HG02763 (cell line): Measurements from ENCODE around the gene AGTRAP.

Experiments
- ATAC-seq: cut with Tn5 transposase; IDR thresholded peaks from one replicate; pipeline ENCODE4 v1.9.1; 2021; ENCODE audit warnings: mild to moderate bottlenecking, moderate library complexity; ENCODE audit not compliant: unreplicated experiment

AGTRAP gene

DNA sequence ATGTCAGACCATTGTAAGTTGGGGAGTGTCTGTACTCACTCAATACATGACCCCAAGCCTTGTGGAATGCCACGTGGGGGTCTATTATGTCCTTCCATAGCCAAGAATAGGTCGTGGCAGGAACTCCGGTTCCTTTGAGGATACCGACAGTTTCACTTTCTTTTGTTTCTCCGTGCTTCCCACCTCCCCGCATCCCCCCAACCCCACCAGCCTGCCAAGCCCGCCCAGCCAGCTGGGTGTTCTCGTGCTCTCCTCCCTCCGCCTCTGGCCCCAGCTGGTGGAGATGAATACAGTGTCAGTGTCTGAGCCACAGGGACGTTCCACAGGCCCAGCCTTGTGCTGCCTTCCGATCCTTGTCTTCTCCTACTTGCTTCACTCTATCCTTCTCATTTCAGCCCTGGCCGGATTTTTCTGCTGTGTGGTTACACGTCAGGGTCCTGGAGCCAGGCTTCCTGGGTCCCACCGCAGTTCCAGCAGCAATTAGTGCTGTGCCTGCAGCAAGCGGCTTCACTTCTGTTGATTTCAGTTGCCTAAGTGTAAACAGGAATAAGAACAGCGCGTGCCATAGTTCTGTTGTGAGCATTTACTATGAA, 4.1 kb upstream of the AGTRAP start:
- ATAC-seq = no peak

DNA sequence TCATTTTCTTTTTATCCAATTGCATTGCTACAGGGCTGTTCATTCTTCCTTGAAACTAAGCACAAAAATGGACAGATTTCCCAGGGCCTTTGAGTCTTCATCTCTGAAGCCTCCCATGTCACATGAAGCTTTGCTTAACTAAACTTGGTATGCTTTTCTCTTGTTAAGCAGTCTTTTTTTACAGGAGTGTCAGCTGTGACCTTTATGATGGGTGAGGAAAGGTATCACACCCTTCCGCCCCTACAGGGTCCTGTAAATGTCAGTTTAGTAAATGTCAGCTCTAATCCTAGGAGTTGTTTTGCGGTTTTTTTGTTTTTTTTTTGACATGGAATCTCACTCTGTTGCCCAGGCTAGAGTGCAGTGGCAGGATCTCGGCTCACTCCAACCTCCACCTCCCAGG, 2.6 kb upstream of the AGTRAP start:
- ATAC-seq = no peak

DNA sequence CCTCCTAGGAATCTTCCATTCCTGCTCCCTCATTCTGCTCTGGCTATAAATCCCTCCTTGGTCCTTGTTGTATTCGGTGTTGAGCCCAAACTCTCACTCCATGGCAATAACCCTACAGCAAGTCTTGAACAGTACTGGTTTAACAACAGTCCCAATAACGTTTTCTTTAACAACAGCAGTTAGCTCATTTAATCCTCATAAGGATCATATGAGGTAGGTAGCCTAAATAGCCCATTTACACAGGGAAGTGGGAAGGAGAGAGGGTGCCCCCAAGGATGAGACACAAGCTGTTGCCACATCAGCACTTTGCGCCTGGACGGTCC, 444 bp upstream of the AGTRAP start:
- ATAC-seq = peak; percentile 5

DNA sequence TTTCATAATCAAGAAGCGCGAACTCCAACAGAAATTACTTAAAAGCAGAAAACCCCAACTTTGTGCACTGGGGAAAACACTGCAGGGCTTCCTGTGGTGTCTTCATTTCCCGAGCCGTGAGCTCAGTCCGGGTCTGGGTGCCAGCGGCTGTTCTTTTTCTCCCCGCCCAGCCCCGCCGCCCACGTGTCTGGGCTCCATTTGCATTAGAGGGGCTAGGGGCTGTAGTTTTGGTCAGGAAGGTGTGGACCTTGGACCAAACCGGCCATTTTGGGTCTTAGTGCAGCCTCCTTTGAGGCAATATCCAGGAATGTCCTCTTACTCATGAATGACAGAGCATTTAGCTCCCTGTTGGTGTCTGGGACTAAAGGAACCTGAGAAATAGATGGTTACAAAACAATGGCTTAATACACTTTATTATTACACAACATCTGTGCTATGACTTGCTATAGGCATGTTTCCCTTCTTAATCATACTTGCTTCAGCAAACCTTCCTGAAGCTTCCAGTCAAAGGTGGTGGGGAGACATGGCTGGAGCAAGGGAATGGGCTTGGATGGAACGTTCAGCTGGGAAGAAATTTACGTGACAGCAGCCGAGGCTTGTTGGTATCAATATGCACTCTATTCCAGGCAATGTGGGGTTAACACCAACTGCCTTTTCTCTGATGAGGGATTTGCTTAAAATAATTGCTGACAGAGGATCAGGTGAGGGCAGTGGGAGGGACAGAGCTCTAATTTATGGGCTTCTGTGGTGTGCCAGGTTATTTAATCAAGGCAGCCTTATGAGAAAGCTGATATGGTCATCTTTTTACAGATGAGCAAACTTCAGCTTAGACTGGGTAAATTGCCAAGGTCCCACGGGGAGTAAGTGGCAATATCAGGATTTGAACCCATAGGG, 1.1 kb downstream of the AGTRAP start:
- no peak for ATAC-seq

DNA sequence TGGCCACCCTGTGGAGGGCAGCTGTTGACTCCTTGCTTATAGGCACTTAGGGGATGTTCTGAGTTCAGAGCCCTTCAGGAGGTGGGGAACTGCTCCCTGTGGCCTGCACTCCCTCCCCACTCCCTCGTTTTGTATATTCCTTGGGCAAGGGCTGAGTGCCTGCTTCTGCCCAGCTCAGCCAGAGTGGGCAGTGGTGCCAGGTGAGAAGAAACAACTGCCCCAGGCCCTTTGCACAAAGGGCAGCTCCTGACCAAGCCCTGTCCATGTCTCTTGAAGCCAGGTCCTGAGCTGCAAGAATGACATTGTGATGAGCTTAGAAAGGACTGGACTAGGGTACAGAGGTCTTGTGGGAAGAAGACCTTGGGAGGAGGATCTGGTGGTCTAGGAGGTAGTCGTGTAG, 2.2 kb downstream of the AGTRAP start:
- no peak for ATAC-seq

DNA sequence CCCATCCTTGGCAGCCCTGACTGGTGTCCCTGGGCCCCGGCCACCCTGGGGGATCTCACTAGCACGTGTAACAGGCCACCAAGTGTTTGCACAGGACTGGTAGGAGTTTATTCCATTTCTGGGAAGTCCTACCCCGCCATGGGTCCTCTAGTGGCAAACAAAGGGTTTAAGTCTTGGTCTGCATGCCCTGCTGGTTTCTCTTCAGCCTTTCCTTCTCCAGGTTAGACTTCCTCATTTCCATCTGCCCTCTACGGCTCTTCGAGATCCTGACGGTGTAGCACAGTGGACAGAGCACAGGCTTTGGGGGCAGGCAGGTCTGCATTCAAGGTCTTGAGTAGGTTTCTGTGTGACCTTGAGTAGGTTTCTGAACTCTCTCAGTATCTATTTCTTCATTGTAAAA, 2.8 kb downstream of the AGTRAP start:
- ATAC-seq = no peak

DNA sequence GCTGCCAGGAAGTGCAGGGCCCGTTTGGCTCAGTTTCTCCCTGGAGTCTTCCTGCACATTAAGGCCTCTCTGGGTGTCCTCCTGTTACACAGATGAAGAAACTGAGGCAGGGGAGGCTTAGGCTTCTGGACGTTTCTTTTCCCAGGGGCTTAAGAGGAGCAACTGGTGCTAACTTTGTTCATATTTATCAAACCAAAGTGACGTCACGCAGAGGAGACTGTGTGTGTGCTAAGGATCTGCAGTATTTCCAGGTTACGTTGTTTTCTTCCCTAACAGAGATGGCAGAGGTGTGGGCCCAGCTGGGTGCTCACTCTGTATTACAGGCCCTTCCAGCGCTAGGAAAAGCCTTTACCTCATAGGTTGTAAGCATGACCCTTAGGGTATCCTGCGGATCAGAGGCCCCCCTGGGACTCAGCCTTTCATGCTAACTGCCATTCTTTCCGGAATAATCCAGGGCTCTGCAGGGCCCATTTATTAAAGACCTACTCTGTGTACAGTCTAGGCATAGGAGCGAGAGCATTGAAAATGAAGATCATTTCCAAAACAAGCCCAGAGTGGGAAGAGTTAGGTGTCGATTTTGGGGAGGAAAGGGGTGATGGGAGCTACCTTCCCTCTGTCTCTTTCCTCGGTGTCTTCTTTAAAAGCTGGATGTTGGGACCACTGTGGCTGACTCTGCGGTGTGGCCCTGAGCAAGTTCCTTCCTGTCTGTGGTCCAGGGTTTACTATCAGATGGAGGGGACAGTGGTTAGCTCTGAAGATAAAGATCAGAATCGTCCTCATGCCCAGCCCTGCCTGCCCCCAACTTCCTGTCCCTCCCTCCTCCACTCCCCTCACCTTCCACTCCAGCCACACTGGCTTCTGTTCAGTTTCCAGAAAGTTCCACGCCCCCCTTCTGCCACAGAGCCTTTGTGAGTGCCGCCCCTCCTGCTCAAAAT, 4.6 kb downstream of the AGTRAP start:
- ATAC-seq = no peak

DNA sequence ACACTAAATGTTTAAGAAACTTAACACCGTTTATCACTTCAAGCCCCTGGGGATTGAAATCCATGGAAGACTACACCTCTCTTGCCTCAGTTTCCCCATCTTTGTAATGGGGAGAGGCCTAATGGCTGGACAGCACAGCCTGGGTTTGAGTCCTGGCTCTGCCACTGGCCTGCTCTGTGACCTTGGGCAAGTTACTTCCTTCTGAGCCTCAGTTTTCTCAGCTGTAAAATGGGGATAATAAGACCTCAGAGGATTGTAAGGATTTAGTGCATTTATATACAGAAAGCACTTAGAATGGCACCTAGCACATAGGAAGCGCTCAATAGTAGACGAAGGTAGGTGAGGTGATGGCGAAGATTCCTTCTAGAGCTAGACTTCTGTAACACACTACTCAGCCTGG, 5.5 kb downstream of the AGTRAP start:
- ATAC-seq = no peak

DNA sequence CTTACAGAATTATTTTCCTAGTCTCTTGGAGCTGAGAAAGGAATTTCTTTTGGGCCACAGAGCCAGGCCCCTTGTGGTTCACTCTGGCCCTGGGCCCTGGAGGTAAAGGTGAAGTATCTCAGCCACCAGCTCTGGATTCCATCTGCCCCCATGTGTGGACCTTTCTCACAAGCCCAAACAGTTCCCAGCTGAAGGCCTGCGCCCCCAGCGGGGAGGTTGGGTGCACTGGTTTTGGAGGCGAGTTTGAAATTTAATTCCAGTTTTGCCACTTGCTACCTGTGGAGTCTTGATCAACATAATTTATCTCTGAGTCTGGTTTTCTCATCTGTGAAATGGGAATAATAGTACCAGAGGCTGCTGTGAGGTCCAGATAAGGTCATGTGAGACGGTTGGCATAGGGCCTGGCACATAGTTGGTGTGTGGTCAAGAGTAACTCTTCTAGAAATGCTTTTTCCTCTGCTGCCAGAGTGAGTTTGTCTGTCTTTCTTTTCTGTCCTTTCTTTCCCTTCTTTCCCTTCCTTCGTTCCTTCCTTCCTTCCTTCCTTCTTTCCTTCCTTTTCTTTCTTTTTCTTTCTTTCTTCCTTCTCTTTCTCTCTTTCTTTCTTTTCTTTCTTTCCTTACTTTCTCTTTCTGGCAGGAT, 6.1 kb downstream of the AGTRAP start:
- ATAC-seq = no peak

DNA sequence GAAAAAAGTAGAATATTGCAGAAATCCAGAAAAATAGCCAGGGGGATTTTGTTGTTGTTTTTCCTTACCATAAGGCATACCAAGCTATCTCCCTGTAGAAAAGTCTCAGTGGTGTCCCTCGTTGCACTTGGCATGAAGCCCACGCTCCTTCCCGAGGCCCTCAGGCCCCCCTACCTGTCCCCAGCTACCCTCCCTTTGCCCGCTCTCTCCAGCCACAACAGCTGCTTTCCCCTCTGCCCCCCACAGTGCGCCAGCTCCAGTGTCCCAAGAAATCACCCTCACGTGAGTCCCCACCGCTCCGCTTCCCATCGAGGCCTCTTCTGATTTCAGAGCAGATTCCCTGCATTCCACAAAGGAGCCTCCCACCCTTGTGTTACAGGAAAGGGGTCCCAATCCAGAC, 8.4 kb downstream of the AGTRAP start:
- ATAC-seq = no peak

DNA sequence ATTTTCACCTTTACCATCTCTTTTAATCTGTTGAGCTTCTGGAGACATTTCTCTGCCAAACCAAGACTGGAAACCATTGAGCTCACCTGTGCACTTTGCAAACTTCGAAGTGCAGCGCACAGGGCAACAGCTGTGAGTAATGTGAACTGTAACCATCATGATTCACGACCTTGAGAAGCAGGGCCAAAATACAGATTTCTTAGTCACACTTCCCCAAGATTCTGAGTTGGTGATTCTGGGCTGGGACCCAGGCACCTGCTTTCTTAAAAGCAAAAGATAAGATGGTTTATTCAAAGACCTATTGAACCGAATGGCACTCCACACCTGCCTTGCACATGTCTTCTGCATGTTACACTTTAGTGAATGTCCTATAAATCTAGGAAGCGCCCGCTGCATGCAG, 10.2 kb downstream of the AGTRAP start:
- no peak for ATAC-seq

DNA sequence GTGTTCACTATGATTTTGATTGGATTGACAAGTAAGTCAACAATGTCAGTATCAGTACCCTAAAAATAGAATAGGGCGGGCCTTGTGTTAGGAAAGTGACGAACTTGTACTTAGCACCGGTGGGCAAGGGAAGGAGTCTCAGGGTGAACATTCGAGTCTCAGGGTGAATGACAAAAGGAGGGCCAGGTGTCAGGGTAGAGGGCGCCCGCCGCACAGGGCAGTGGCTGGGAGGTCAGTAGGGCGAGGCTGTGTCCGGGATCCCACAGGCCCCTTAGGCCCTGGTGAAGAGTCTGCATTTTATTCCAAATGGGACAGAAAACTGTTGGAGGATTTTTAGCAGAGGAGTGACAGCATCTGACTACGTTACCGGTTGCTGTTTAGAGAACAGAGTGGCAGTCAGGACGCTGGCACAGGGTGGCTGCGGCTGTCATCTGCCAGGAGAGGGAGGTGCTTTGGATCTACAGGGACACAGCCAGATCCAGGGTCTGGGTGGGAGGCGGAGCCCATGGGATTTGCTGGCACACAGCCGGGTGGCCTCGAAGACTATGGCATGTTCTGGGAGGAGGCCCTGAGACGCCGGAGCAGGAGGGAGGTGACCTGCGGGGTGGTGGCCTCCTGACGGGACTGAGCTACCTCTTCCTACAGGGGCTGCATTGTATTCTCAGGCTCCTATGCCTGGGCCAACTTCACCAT, 11.0 kb downstream of the AGTRAP start:
- no peak for ATAC-seq

DNA sequence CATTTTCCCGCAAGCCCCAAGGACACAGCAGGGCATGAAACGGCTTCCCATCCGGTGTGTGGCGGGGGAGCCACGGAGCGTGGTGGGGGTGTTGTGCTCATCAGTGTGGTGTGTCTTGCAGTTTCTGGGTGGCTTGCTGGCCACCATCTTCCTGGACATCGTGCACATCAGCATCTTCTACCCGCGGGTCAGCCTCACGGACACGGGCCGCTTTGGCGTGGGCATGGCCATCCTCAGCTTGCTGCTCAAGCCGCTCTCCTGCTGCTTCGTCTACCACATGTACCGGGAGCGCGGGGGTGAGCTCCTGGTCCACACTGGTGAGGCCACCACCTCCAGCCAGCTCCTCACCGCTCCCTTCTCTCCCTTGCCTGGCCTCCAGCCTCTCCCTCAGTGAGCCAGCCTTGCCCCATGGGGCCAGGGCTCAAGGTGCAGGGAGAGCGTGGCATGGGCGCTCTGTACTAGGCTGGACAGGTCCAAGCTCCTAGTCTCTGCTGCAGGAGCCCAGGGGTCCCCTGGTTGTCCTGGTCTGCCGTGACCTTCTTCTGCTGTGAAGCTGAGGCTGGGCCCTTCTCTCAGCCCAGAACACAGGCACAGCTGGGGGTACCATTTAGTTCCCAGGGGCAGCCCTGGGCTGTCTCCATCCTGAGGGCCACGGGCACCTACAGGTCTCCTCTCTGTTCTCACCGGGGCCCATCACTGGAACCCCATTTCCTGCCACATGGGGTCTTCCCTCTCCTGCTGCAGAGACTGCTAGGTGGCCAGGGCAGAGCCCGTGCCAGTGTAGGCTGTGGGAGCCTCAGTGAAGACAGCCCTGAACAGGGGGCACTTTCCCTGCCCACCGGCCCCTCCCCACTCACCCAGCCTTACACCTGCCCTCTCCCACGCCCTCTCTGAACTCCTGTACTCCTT, 12.6 kb downstream of the AGTRAP start:
- no peak for ATAC-seq

DNA sequence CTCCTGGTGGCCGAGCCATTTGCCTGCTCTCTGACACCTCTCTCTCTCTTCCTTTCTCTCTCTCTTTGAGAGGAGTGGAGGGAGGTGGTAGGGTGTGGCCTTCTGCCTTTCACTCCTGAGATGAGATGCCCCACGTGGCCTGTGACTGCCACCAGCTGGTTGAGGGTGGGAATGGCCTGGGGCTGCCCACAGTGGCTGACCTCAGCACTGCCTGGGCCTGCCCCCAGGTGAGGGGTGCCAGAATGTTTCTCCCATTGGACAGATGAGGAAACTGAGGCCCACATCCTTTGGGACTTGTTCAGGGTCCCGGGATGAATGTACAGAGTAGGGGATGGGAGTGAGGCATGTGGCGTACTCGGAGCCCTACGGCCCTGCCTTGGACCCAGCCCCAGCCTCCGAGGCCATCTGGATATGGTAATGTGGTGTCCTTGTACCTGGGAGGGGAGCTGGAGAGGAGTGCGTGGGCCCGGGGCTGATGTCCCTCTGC, 13.3 kb downstream of the AGTRAP start:
- ATAC-seq = no peak

DNA sequence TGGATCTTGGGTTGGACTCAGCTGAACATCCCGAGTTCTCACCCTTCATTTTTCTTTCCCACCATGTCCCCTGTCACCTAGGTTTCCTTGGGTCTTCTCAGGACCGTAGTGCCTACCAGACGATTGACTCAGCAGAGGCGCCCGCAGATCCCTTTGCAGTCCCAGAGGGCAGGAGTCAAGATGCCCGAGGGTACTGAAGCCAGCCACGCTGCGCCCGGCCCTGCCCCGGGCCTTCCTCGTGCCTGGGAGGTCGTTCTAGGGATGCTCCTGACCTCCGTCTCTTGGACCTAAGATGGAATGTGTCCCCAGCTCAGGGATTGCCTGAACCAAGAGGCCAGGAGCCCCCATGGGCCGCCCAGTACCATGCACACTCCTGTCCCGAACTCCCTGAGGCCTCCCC, 14.1 kb downstream of the AGTRAP start:
- no peak for ATAC-seq

DNA sequence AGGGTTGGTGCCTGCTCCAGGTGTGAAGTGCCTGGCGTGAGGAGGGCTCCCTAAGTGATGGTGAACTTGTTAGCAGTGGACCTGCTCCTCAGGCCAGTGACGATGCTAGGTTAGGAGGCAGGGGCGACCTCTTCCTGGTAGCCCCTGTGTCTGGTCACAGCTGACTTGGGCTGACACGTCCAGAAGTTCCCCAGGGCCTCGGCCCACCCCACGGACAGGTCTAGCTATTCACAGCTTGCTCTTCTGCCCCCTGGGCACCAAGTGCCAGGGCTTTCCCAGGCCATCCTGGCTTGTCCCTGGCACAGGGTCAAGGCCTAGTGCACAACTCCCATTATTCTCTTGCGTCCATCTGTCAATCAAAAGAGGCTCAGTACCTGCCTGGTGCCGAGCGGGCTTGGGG, 15.2 kb downstream of the AGTRAP start:
- no peak for ATAC-seq

DNA sequence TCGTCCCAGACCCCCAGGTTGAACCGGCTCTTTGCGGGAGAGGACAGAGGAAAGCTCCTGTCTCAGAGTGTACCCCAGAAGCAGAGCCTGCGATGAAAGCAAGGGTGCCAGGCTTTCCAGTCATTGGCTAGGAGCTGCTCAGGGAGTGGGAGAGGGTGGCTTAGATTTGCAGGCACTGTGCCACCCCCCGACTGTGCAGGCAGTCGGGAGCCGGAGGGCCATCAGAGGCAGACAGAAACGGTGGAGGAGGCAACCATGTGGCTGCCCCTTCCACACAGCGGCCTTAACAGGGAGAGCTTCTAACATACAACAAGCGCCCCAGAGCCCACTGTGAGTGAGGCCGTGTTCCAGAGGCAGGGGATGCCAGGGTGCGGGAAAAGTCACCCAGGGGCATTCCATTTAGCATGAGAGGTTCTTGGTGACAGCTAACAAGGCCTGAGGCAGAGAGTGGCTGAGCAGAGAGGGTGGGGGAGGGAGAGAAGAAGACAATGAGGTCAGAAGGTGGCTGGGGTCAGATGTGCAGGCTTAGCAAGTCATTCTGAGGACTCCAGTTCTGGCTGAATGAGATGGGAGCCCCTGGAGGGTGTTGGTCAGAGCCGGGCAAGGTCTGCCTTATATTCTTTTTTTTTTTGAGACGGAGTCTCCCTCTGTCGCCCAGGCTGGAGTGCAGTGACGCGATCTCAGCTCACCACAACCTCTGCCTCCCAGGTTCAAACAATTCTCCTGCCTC, 16.6 kb downstream of the AGTRAP start:
- ATAC-seq = no peak

DNA sequence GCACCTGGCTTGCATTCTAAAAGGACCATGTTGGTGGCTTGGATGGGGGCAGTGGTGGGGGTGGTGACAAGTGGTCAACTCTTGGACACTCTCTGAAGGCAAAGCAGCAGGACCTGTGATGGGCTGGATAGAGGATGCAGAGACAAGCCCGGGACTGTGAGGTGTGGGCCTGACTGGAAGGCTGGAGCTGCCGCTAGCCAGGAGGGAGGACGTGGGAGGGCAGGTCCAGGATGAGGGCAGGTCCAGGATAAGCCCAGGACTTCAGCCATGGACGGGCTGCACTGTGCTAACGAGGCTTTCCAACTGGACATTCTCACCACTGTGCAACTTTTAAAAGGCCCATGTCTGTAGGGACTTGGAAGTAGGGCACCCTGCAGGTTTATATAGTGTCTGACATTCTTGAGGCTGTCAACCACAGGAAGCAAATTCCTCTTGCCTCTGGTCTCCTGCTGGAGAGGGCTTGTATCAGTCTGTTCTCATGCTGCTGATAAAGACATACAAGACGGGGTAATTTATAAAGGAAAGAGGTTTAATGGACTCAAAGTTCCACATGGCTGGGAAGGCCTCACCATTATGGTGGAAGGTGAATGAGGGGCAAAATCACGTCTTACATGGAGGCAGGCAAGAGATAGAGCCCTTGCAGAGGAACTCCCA, 17.7 kb downstream of the AGTRAP start:
- no peak for ATAC-seq
